Measurements from ENCODE around the gene ZDHHC11B.
"Not testable (repeated sequence)": the region's sequence is repeated elsewhere in the genome, so short reads cannot be mapped to it uniquely, and the experiment has no call there.

The ZDHHC11B gene

GRCh38 chr5:766666-767431 lies 17.7 kb downstream of the ZDHHC11B start:
- DNase-seq (ENCODE audit: low read depth), result no peak

GRCh38 chr5:765948-766631 lies 18.4 kb downstream of the ZDHHC11B start:
- no peak for DNase-seq (ENCODE audit: low read depth)

- DNase-seq (ENCODE audit: low read depth), result no peak
Measured at GRCh38 chr5:763998-764781, 20.3 kb downstream of the ZDHHC11B start.

GRCh38 chr5:763397-763796 lies 21.1 kb downstream of the ZDHHC11B start:
- DNase-seq (ENCODE audit: low read depth), result no peak

GRCh38 chr5:762996-763395 lies 21.5 kb downstream of the ZDHHC11B start:
- not testable (repeated sequence) for DNase-seq (ENCODE audit: low read depth)

- DNase-seq (ENCODE audit: low read depth), result no peak
Measured at GRCh38 chr5:761854-762710, 22.4 kb downstream of the ZDHHC11B start.

GRCh38 chr5:761059-761771 lies 23.3 kb downstream of the ZDHHC11B start:
- no peak for DNase-seq (ENCODE audit: low read depth)

- no peak for DNase-seq (ENCODE audit: low read depth)
Measured at GRCh38 chr5:760363-761058, 24.0 kb downstream of the ZDHHC11B start.

GRCh38 chr5:759781-760362 lies 24.7 kb downstream of the ZDHHC11B start:
- DNase-seq (ENCODE audit: low read depth), result no peak

GRCh38 chr5:759111-759751 lies 25.3 kb downstream of the ZDHHC11B start:
- DNase-seq (ENCODE audit: low read depth), result no peak

- DNase-seq (ENCODE audit: low read depth), result no peak
Measured at GRCh38 chr5:758698-759053, 25.9 kb downstream of the ZDHHC11B start.

- no peak for DNase-seq (ENCODE audit: low read depth)
Measured at GRCh38 chr5:757931-758697, 26.4 kb downstream of the ZDHHC11B start.

GRCh38 chr5:757346-757930 lies 27.1 kb downstream of the ZDHHC11B start:
- DNase-seq (ENCODE audit: low read depth), result no peak

- no peak for DNase-seq (ENCODE audit: low read depth)
Measured at GRCh38 chr5:756865-757345, 27.6 kb downstream of the ZDHHC11B start.

GRCh38 chr5:756171-756570 lies 28.4 kb downstream of the ZDHHC11B start:
- DNase-seq (ENCODE audit: low read depth), result no peak

GRCh38 chr5:754143-754632 lies 30.3 kb downstream of the ZDHHC11B start:
- DNase-seq (ENCODE audit: low read depth), result not testable (repeated sequence)

- DNase-seq (ENCODE audit: low read depth), result not testable (repeated sequence)
Measured at GRCh38 chr5:753567-754142, 30.9 kb downstream of the ZDHHC11B start.
